ENCODE data around the gene DUSP15.

The DUSP15 gene

DNA sequence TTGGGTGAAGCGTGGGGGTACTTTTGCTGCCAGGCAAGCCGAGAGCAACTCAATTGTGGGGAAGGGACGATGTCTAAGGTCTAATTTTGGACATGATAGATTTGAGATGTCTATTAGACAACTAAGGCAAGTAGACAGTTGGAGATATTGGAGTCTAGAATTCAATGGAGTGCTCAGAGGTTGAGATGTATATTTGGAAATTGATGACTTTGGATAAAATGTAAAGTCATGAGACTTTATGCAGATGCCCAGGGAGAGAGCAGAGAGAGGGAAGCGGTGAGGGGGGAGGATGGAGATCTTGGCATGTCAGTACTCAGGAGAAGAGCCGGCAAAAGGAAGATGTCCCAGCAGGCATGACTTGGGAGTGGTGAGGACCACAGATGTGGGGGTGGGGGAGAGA lies 44.3 kb downstream of the DUSP15 start:
- DNase-seq, result no peak
- Histone ChIP-seq H3K27me3 (no peaks in the 10 kb centered on the region), H3K9me3 (no peaks in the 10 kb centered on the region), H3K4me1 (no peaks in the 10 kb centered on the region), H3K4me3 (ENCODE audit: low read depth, low read length) (no peak overlapping the region), H3K36me3 (no peaks in the 10 kb centered on the region)
- TF ChIP-seq, protein P1, sequence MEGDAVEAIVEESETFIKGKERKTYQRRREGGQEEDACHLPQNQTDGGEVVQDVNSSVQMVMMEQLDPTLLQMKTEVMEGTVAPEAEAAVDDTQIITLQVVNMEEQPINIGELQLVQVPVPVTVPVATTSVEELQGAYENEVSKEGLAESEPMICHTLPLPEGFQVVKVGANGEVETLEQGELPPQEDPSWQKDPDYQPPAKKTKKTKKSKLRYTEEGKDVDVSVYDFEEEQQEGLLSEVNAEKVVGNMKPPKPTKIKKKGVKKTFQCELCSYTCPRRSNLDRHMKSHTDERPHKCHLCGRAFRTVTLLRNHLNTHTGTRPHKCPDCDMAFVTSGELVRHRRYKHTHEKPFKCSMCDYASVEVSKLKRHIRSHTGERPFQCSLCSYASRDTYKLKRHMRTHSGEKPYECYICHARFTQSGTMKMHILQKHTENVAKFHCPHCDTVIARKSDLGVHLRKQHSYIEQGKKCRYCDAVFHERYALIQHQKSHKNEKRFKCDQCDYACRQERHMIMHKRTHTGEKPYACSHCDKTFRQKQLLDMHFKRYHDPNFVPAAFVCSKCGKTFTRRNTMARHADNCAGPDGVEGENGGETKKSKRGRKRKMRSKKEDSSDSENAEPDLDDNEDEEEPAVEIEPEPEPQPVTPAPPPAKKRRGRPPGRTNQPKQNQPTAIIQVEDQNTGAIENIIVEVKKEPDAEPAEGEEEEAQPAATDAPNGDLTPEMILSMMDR (IDR thresholded peaks at IDR 0.05; ENCODE audit: low read depth, low read length), result no peak

DNA sequence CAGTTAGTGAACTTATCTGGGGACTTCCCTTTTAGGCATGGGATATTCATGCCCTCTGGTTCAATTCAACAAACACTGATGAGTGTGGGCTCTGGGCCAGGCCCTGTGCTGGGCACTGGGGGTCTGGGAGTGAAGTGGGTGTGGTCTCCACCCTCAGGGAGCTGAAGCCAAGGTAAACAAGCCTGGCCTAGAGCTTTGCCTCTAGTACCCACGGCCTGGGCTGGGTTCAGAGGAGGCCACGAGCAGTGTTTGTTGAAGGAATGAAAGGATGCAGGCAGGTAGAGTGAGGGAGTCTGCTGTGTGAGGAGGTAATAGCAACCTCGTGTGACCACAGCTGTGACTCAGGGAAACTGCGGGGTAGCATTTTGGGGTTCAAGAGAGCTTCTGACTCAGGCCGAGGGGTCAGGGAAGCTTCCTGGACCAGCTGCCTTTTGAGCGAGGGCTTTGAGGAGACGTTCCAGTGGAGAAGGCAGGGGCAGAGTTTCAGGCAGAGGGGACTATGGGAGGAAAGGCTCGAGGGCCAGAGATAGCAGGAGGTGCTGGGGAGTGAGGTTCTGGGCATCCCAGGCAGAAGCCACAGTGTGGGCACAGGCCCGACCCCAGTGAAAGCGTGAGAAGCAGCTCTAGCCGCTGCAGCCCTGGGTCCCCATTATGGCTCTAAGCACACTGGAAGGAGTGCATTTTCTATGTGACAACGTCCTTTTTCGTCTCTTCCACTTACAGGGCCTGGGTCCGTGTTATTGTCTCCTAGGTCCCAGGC lies 45.6 kb downstream of the DUSP15 start:
- H3K4me1 ChIP-seq, result no peaks in the 10 kb centered on the region
- H3K9me3 ChIP-seq, result no peaks in the 10 kb centered on the region
- H3K36me3 ChIP-seq, result no peaks in the 10 kb centered on the region
- H3K4me3 ChIP-seq (ENCODE audit: low read depth, low read length), result no peak overlapping the region
- TF ChIP-seq, protein P1 (IDR thresholded peaks at IDR 0.05; ENCODE audit: low read depth, low read length), result no peak
- no peaks in the 10 kb centered on the region for H3K27me3 ChIP-seq
- DNase-seq, result no peak

DNA sequence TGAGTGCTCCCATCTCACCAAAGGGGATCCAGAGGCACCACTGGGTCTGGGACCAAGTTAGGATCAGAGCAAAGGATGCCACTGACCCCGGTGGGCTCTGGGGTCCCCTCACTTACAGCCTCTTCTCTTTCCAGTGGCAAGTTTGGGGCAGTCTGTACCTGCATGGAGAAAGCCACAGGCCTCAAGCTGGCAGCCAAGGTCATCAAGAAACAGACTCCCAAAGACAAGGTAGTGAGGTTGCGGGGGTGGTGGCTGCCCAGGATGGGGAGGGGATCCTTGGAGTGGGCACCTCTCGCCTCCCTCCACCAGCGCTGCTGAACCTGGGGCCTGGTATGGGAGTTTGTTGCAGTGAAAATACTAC lies 46.2 kb downstream of the DUSP15 start:
- Histone ChIP-seq H3K4me3 (ENCODE audit: low read depth, low read length) (no peak overlapping the region), H3K4me1 (no peaks in the 10 kb centered on the region), H3K36me3 (no peaks in the 10 kb centered on the region), H3K27me3 (no peaks in the 10 kb centered on the region), H3K9me3 (no peaks in the 10 kb centered on the region)
- TF ChIP-seq, protein P1 (IDR thresholded peaks at IDR 0.05; ENCODE audit: low read depth, low read length), result no peak
- no peak for DNase-seq

DNA sequence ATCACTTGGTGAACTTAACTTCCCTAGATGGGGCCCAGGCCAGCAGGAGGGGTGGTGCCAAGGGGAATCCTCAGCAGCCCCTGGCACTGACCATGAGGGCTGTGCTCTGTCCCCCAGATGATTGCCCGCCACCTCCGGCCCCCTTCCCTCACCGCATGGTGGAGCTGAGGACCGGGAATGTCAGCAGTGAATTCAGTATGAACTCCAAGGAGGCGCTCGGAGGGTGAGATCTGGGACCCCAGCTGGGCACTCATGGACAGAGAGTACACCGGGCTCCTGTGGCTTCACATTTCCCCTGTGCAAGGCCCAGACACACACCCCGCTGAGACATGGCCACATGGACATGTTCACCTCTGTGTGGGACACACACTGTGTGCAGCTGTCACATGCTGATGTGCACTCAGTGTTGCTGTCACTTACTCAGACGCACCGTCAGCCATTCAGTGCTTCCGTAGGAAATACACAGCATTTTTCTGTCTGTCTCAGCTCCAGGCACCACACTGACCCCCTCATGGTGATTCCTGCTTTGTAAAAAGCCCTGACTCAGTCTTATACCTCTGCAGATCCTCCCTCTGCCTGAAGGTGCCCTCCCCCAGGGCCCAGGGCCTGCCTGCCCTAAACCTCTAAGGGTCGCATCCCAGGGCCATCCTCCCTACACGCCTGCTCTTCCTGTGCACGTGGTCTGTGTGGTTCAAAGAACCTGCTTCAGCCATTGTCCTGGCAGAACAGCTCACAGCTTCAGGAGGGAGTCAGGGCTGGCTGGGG lies 46.8 kb downstream of the DUSP15 start:
- Histone ChIP-seq H3K4me3 (ENCODE audit: low read depth, low read length) (no peak overlapping the region), H3K27me3 (no peaks in the 10 kb centered on the region), H3K4me1 (no peaks in the 10 kb centered on the region), H3K36me3 (no peaks in the 10 kb centered on the region), H3K9me3 (no peaks in the 10 kb centered on the region)
- TF ChIP-seq, protein P1 (IDR thresholded peaks at IDR 0.05; ENCODE audit: low read depth, low read length), result no peak
- no peak for DNase-seq

DNA sequence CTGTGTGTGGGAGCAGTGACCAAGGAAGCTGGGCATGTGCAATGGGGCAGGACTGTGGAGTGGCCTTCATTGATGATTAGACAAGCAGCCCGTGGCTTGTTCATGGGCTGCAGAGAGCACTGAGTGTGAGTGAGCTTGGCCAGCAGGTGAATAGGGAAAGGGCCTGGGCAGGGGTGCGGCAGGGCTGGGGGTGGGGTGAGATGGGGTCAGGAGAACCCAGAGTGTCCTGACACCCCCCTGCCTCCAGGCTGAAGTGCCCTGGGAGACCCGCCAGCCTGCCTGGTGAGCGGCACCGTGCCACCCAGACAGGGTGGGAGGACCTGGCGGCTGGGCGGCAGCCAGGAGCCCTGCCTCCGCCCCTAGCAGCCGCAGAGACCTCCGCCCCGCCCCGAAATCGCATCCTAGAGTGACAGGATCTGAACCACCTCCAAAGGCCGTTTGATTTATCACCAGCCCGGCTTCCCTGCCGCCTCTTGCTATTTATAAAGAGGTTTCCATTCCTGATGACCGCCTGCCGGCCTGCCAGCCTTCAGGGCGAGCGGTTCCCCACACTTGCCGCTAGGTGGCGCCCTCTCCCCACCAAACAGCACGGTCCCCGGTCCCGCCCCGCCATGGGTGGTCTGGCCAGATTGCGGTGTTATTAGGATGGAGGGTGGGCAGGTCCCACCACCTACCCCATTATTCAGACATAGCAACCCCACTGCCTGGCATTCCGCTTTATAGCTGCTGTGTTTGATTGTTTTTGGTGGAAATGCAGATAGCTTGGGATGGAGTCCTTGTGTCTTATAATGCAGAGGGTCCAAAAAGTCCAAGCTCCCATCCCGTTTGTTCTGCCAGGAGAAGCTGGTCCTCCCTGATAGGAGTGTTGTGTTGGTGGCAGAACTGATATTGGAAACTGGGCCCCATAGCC lies 47.7 kb downstream of the DUSP15 start:
- H3K27me3 ChIP-seq, result no peaks in the 10 kb centered on the region
- H3K4me1 ChIP-seq, result no peaks in the 10 kb centered on the region
- no peaks in the 10 kb centered on the region for H3K9me3 ChIP-seq
- DNase-seq, result peak; percentile 81
- H3K36me3 ChIP-seq, result no peaks in the 10 kb centered on the region
- TF ChIP-seq, protein P1 (IDR thresholded peaks at IDR 0.05; ENCODE audit: low read depth, low read length), result peak; percentile 94
- peak overlapping the region; percentile 36 for H3K4me3 ChIP-seq (ENCODE audit: low read depth, low read length)
